ENCODE measurements around the gene SESN3.
"Not testable (repeated sequence)": the region's sequence is repeated elsewhere in the genome, so short reads cannot be mapped to it uniquely, and the experiment has no call there.

SESN3 gene

GRCh38 chr11:95251896-95252295 lies 20.9 kb upstream of the SESN3 start:
- DNase-seq (ENCODE audit: low read depth in 2 of 2, low spot score in 1 of 2), result not testable (repeated sequence)

- DNase-seq (ENCODE audit: low read depth in 2 of 2, low spot score in 1 of 2), result no peak
These were observed 17.9 kb upstream of the SESN3 start for GRCh38 chr11:95248666-95249467.

GRCh38 chr11:95247883-95248282 lies 16.9 kb upstream of the SESN3 start:
- DNase-seq (ENCODE audit: low read depth in 2 of 2, low spot score in 1 of 2), result no peak

- no peak for DNase-seq (ENCODE audit: low read depth in 2 of 2, low spot score in 1 of 2)
These were observed 16.2 kb upstream of the SESN3 start for GRCh38 chr11:95247127-95247684.

GRCh38 chr11:95245581-95245980 lies 14.6 kb upstream of the SESN3 start:
- DNase-seq (ENCODE audit: low read depth in 2 of 2, low spot score in 1 of 2), result no peak

GRCh38 chr11:95245038-95245437 lies 14.0 kb upstream of the SESN3 start:
- no peak for DNase-seq (ENCODE audit: low read depth in 2 of 2, low spot score in 1 of 2)

- DNase-seq (ENCODE audit: low read depth in 2 of 2, low spot score in 1 of 2), result no peak
These were observed 12.7 kb upstream of the SESN3 start for GRCh38 chr11:95243673-95244072.

GRCh38 chr11:95242845-95243605 lies 12.0 kb upstream of the SESN3 start:
- no peak for DNase-seq (ENCODE audit: low read depth in 2 of 2, low spot score in 1 of 2)

GRCh38 chr11:95242091-95242844 lies 11.3 kb upstream of the SESN3 start:
- no peak for DNase-seq (ENCODE audit: low read depth in 2 of 2, low spot score in 1 of 2)

GRCh38 chr11:95241681-95242081 lies 10.7 kb upstream of the SESN3 start:
- no peak for DNase-seq (ENCODE audit: low read depth in 2 of 2, low spot score in 1 of 2)

GRCh38 chr11:95239871-95240649 lies 9.1 kb upstream of the SESN3 start:
- DNase-seq (ENCODE audit: low read depth in 2 of 2, low spot score in 1 of 2), result no peak

GRCh38 chr11:95232666-95233065 lies 1.7 kb upstream of the SESN3 start:
- DNase-seq (ENCODE audit: low read depth in 2 of 2, low spot score in 1 of 2), result no peak

- peak; percentile 13 to 22 for DNase-seq (ENCODE audit: low read depth in 2 of 2, low spot score in 1 of 2)
These were observed 1.0 kb upstream of the SESN3 start for GRCh38 chr11:95231881-95232605.

GRCh38 chr11:95230810-95231126 lies 234 bp downstream of the SESN3 start:
- peak in 1 of 2 donors; percentile 4 for DNase-seq (ENCODE audit: low read depth in 2 of 2, low spot score in 1 of 2)

GRCh38 chr11:95229993-95230809 lies 801 bp downstream of the SESN3 start:
- DNase-seq (ENCODE audit: low read depth in 2 of 2, low spot score in 1 of 2), result no peak

GRCh38 chr11:95229199-95229992 lies 1.6 kb downstream of the SESN3 start:
- DNase-seq (ENCODE audit: low read depth in 2 of 2, low spot score in 1 of 2), result no peak

- DNase-seq (ENCODE audit: low read depth in 2 of 2, low spot score in 1 of 2), result no peak
These were observed 2.8 kb downstream of the SESN3 start for GRCh38 chr11:95228081-95228749.

- DNase-seq (ENCODE audit: low read depth in 2 of 2, low spot score in 1 of 2), result not testable (repeated sequence)
These were observed 3.9 kb downstream of the SESN3 start for GRCh38 chr11:95227060-95227459.

Measured in stimulated activated CD8-positive, alpha-beta memory T cell treated with anti-CD3 and anti-CD28 coated beads, Interleukin-4, amount 100 ng/mL, for 4 hours (primary cell).